ENCODE results near the gene AQP6. TPM values are rescaled to one million over a fixed set of nuclear protein-coding genes. Genes with fewer than 3 reads are reported as not detected.

AQP6 gene
- polyA plus RNA-seq, 1 of the 3 experiments (the other 2 are of a cell fraction): 0.10 TPM

DNA sequence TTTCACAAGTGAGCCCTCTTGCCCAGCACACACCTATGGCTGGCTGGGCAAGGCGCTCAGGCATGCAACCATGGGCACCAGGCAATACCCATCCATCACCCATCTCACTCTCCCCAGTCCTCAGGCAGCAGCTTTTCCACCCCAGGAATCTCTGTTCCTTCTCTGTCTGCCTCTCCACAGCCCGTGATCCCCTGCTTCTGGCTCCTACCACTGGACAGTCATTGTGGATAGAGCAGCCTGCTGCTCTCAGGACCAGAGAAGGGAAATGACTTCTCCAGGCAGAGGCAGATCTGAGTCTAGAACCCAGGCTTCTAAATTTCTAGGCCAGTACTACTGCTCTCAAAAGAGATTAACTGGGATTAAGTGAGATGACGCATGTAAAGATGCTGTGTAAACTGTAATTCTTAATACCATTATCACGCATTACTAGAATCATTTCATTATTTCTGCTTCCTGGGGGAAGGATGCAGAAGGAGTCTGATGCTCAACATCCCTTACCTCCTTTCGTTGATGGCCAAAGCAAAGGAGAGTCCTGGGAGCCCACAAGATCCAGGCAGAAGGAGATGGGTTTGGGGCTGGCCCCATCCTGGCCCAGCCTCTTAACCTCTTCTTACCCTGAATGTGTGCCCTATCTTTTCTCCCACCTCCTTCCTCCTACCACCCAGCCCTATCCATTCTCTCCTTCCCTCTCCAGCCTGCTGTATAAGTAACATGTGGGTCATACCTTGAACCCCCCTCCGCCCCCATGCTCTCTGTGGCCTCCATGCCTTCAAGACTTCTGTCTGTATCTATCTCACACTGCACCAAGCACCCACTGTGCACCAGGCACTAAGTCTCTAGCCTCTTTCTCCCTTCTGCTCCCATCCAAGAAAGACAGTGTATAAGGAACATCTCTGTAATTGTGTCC is 15.8 kb upstream of the AQP6 start:
- 73% methylated on average over 6 of the region's 6 CpGs for WGBS (ENCODE audit: low lambda C conversion rate)
- Histone ChIP-seq H3K36me3 (replicated peaks in 1 of 2; ENCODE audit: control insufficient read depth in 1 of 2, insufficient read depth in 2 of 2, low read length in 1 of 2) (no peaks in the 10 kb centered on the region), H3K27me3 (ENCODE audit: insufficient read depth) (no peaks in the 10 kb centered on the region), H3K4me1 (ENCODE audit: control insufficient read depth in 1 of 2, insufficient read depth in 2 of 2, low read depth in 1 of 2, low read length in 1 of 2) (peaks cover 0 to 8% of the 10 kb centered on the region in 2 experiments; a peak in 3 of 4 replicates), H3K27ac (ENCODE audit: low read depth in 2 of 2, low read length in 1 of 2) (no peak overlapping the region), H4K20me1 (ENCODE audit: insufficient read depth) (no peaks in the 10 kb centered on the region), H3K9ac (no peak overlapping the region), H3K4me3 (ENCODE audit: low read depth in 2 of 2, low read length in 1 of 2) (no peak overlapping the region), H3K9me2 (no peaks in the 10 kb centered on the region), H3K79me2 (ENCODE audit: insufficient read depth) (no peaks in the 10 kb centered on the region), H2AFZ (ENCODE audit: low read depth) (no peak overlapping the region), H3F3A (replicated peaks; ENCODE audit: insufficient read depth) (no peaks in the 10 kb centered on the region), H3K4me2 (no peak overlapping the region), H3K9me3 (no peaks in the 10 kb centered on the region)
- CTCF ChIA-PET: interaction anchor here (1.2 to 20.3 kb wide), 9 partner anchors 10 to 108 kb away, joined by 3 to 1401 read pairs (median 32); partner anchors contain the start of gene ASIC1
- no peak for TF ChIP-seq FOXM1 (IDR thresholded peaks at IDR 0.05; ENCODE audit: low read depth)
- no peak for TF ChIP-seq EZH2phosphoT487 (IDR thresholded peaks at IDR 0.05; ENCODE audit: borderline replicate concordance, low read depth)
- TF ChIP-seq TEAD4 (IDR thresholded peaks at IDR 0.05; ENCODE audit: borderline replicate concordance, insufficient read depth): no peak
- no peak for TF ChIP-seq POLR2AphosphoS5 (IDR thresholded peaks at IDR 0.05; ENCODE audit: low read depth, low read length)
- no peak for TF ChIP-seq EP300 (IDR thresholded peaks at IDR 0.05; ENCODE audit: borderline replicate concordance in 1 of 2, low read depth in 1 of 2, low read length in 1 of 2)
- TF ChIP-seq, protein P1, sequence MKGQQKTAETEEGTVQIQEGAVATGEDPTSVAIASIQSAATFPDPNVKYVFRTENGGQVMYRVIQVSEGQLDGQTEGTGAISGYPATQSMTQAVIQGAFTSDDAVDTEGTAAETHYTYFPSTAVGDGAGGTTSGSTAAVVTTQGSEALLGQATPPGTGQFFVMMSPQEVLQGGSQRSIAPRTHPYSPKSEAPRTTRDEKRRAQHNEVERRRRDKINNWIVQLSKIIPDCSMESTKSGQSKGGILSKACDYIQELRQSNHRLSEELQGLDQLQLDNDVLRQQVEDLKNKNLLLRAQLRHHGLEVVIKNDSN (IDR thresholded peaks at IDR 0.05; ENCODE audit: borderline replicate concordance, low read depth): no peak
- TF ChIP-seq FOSL2 (IDR thresholded peaks at IDR 0.05; ENCODE audit: borderline replicate concordance, low read depth): no peak
- TF ChIP-seq JUND (IDR thresholded peaks at IDR 0.05): no peak
- no peak for TF ChIP-seq REST (IDR thresholded peaks at IDR 0.05; ENCODE audit: low read depth, low read length)
- TF ChIP-seq MXI1 (IDR thresholded peaks at IDR 0.05; ENCODE audit: low read depth, low read length): no peak
- no peak for TF ChIP-seq USF2 (IDR thresholded peaks at IDR 0.05; ENCODE audit: borderline replicate concordance, low read depth, low read length)
- no peak for TF ChIP-seq PBX3 (IDR thresholded peaks at IDR 0.05)
- TF ChIP-seq, protein P2, sequence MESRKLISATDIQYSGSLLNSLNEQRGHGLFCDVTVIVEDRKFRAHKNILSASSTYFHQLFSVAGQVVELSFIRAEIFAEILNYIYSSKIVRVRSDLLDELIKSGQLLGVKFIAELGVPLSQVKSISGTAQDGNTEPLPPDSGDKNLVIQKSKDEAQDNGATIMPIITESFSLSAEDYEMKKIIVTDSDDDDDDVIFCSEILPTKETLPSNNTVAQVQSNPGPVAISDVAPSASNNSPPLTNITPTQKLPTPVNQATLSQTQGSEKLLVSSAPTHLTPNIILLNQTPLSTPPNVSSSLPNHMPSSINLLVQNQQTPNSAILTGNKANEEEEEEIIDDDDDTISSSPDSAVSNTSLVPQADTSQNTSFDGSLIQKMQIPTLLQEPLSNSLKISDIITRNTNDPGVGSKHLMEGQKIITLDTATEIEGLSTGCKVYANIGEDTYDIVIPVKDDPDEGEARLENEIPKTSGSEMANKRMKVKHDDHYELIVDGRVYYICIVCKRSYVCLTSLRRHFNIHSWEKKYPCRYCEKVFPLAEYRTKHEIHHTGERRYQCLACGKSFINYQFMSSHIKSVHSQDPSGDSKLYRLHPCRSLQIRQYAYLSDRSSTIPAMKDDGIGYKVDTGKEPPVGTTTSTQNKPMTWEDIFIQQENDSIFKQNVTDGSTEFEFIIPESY (IDR thresholded peaks at IDR 0.05; ENCODE audit: borderline replicate concordance, low read depth): no peak
- TF ChIP-seq MEF2A (IDR thresholded peaks at IDR 0.05; ENCODE audit: borderline replicate concordance, low read depth): no peak
- TF ChIP-seq NRF1 (IDR thresholded peaks at IDR 0.05; ENCODE audit: low read depth, low read length): no peak
- no peak for TF ChIP-seq GABPA (IDR thresholded peaks at IDR 0.05; ENCODE audit: low read depth)
- POLR2A ChIA-PET: no interaction called here
- DNase-seq: no peak

Measured in SK-N-SH (cell line).